ENCODE data around the gene STPG1.
A peak's percentile ranks its signal among the peaks of the same experiment; 100 is the strongest.

Gene STPG1

DNA sequence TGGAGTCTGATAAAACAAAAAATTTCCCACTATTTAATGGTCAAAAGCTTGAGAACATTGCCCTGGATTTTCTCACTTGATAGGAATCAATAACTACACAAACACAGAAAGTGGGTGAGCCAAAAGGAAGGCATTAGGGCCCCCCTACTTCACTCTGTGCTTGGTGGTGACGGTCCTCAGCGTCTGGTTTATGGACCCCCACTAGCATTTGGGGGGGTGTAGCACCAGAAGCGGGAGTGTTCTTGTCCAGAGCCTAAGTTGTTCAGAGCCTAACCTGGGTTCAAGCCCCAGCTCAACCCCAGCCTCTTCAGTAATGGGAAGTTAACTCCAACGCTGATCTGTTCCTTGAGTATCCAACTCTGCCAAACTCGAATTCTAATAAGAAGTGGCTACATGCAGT lies 33.1 kb downstream of the STPG1 start:
- no peak for DNase-seq (ENCODE audit: extremely low spot score, insufficient read length, low read depth)
- no peak for FAIRE-seq

DNA sequence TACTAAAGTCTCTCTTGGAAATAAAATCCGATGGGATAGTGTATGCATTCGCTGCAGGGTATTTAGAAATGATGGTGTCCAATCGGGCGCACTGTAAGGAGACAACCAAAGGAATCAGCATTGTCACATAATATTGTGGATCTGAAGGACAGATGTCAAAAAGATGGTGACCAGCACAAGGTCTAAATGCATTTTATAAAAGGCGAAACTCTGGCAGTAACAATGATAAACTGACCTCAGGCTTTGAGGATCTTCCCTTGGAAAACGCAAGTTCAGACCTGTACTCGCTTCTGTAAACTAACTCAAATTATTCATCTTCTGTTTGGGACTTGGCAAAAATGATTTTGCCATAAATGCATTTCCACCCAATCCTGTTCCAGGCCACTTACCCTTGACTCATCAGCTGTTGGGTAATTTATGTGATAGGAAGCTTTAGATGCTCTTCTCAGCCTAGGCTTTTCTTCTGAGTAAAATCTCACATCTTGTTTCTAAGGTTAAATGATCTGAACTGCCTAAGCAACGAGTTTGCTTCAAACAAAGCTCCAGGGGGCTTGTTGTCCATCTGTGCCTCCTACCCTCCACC lies 33.8 kb downstream of the STPG1 start:
- DNase-seq (ENCODE audit: extremely low spot score, insufficient read length, low read depth) = no peak
- FAIRE-seq = no peak

DNA sequence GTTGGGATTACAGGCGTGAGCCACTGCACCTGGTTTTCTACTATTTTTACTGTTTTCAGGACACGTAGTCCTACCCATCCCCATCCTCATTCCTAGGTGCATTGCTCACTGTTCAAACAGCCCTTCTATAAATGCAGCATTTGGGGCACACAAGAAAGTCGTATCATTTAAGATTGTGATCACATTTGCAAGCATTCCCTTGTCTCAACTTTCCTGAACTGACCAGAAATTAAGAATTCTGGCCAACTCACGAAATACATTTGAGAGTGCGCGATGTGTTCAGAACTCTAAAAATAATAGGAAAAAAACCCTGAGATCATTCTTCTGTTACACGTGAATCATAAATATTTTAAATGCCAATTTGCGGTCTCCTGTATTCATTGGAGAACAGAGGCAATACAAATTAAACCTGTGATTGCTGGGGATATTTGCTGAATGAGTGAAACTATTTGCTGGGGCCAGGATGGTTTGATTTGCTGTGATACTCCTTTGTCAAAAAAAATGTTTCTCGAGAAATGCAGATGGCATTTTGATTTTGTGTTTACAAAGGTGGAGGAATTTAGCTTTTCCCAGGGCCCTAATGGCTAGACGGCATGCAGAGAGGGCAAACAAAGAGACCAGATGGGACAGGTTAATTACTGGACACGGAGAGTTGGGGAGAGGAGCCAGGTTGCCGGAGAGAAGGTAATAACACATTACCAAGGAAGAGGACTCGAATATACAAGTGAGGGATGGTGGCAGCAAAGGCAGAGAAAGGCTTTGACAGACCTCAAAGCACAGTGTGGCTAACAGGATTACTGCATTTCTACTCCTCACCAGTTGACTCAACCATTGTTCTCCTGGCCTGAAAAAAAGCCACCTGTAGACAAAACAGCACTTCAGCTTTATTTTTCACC lies 38.4 kb downstream of the STPG1 start:
- no peak for DNase-seq (ENCODE audit: extremely low spot score, insufficient read length, low read depth)
- FAIRE-seq = no peak

DNA sequence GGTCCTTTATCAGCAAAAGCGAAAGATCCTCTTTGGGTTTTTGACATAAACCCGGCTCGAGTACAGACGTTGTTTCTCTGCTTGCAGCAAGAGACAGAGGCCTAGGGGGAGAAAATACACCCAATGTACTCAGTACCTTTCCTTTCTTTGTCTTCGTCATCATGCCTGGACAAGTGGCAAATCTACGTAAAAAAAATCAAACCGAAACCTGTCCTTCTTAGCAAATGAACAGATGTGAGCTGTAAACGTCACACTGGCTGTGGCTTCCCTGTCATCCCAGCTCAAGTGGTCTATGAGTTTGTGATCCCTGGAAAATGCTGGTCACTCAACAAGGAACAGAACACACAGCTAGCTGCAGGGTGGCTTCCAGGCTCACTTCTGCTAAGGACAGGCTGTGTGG lies 39.9 kb downstream of the STPG1 start:
- no peak for DNase-seq (ENCODE audit: extremely low spot score, insufficient read length, low read depth)
- FAIRE-seq = no peak

DNA sequence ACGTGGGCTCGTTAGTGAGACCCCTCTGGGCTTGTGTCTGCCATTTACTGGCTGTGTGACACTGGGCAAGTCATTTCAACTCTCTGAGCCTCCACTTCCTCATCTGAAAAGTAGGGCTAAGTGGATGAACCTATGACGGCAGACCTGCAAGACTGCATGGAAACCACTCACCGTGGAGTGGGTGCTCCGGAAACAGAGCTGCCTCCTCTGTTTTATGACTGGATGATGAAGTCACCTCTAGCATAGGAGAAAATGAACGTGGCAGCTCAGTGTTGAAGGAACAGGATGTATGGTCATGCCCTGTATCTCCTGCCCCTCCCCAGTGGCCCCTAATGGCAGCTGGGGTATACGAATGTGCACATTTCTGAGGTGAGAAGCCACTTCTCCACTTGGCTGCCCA lies 40.5 kb downstream of the STPG1 start:
- peak; percentile 70 for FAIRE-seq
- DNase-seq (ENCODE audit: extremely low spot score, insufficient read length, low read depth) = no peak

DNA sequence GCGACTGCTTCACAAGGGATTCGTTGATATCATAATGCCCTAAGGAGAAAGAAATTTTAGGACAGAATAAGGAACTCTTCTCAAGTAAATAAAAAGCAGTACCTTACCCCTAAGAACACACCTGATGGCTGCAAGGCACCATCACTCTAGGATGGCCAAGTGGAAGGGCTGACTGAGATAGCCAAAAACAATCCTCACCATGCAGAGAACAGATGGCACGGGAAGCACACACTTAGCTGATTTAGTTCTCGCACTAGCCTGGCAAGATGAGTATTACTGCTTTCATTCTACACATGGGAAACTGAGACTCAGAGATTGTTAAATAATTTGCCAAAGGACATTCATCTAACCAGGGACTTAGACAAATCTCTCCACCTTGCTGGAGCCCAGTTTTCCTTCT lies 43.8 kb downstream of the STPG1 start:
- FAIRE-seq (no peak), DNase-seq (ENCODE audit: extremely low spot score, insufficient read length, low read depth) (no peak)

DNA sequence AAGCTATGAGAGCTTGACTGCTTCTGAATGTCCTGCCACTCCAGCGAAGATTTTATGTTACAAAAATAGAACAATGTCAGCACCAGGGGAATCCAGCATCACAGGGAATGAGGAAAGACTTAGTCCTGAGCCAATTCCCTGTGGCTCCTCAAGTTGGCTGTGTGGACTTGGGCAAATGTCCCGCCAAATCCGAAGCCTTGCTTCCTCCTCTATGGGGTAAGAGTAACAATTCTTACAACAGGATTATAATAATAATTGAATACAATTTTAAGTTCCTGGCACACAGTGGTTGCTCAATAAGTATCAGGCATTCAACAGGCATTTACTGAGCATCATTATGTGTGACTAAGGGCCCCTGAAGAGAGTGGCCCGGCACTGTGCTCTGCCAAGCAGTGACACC lies 44.4 kb downstream of the STPG1 start:
- FAIRE-seq (no peak), DNase-seq (ENCODE audit: extremely low spot score, insufficient read length, low read depth) (no peak)

DNA sequence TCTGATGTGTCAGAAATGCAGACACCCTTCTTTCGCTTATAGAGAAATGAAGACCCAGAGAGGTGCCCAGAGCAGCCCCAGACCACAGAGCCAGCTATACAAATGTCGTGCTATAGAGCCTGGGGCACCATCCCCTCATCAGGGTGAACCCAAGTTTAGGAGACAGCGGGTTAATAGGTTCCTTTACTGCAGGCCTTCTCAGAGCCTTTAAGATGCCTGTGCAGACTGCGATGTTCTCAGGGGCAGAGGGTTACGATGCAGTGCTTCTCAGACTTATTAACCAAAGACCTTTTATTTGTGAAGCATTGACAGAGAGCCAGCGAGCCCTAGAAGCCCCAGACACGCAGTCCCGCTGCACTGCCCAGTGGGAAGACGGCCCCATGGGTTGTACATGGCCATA lies 46.9 kb downstream of the STPG1 start:
- FAIRE-seq (no peak), DNase-seq (ENCODE audit: extremely low spot score, insufficient read length, low read depth) (no peak)

DNA sequence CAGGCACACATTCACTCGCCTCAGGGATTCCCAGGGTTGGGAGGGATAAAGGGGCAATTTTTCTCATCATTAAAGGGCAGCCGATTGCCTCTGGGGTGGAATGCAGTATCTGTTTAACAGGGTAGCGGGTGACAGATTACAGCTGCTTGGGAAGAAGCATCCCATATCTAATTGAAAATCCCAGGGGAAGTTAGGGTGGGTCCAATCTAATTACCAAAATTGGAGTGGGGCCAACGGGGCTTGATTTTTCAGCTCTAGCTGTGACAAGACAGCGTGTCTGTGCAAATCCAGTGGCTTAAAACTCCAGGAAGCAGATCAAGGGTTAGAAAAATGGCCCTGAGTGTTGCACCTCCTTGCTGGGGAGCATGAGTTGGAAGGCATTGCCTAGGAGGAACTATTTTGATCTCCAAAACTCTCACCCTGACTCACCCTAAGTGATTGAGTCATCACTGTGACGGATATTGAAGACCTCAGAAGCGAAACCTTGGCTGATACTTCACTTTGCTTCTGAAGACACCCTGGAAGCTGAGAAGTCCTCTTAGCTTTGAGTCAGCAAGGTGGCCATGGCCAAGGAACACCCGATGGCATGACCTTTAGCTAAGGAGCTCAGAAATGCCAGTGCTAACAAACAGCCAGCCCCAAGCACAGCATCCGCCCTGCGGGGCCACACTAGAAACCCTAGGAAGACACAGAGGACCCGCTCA lies 48.5 kb downstream of the STPG1 start:
- FAIRE-seq = peak; percentile 72
- no peak for DNase-seq (ENCODE audit: extremely low spot score, insufficient read length, low read depth)

DNA sequence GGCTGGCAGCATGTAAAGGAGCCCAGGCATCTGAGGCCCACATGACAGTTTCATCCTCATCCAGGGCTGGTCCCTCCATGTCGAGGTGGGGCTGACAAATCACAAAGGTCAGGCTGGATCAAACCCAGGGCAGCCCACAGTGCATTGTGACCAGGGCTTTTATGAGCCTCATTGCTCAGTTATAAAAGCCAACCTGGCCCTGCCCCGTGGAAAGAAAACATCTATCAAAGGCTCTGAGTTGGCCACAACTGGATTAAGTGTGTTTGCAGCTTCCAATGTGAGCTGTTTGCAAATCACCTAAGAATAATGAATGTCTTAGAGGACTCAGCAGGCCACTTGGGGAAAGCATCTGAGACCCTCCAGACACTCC lies 49.0 kb downstream of the STPG1 start:
- no peak for DNase-seq (ENCODE audit: extremely low spot score, insufficient read length, low read depth)

DNA sequence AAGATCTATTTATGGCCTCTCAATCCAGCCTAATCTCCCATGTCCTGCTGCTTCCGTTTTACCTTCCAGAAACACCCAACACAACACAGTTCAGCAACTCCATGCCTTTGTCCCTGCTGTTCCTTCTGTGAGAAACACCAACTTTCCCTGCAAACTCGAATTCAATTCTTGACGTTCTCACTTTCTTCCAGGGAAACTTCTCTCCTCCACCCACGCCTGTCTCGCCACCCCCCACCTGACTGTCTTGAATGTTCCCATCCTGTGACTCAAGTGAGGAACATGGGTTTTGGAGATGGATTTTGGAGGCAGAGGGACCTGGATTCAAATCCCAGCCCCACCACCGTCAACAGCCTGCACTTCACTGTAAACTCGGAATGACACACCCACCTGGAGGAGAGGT lies 49.6 kb downstream of the STPG1 start:
- no peak for DNase-seq (ENCODE audit: extremely low spot score, insufficient read length, low read depth)
- no peak for FAIRE-seq

More for the DNA sequence above, 49.0 kb downstream of the STPG1 start:
- no peak for FAIRE-seq

DNA sequence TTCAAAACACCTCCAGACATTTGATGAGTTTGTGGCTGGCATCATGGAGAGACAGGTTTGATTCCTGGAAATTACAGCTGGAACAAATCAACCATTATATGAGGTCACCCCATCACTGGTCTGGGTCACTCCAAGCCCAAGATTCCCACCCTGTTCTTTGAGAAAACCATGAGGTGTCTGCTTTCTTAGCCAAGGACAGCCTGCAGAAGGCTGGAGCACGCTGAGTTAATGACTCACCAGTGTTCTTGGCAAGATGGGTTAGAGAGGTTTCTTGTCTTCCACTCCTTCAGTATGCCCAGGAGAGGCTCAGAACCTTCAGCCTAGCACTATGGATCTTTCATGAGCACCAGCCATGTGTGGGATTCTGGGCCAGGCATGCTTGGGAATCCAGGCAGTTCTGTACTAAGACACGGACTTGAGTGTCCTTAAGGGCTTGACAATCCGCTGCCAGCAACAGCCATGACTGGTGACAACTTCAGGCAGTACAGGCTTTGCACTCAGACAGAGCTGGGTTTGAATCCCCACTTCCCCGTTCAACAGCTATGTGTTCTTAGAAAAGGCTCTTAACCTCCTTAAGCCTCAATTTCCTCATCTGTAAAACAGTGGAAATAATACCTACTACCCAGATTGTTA lies 50.5 kb downstream of the STPG1 start:
- DNase-seq (ENCODE audit: extremely low spot score, insufficient read length, low read depth) (no peak), FAIRE-seq (no peak)

DNA sequence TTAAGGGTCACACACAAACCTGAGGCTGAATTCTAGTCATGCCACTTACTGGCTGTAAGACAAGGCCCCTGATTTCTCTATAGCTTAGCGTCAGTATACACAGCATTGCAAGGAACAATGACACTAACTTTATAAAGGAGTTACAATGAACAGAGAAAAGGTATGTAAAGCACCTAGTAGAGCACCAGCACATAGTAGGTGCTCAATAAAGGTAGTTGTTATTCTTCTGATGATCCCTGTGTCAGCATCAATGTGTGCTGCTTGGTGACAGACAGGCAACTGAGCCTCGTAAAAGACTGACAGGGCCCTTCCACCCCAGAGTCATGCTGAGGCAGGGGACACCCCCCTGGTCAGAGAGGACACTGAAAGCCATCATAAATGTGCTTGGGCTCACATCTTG lies 51.2 kb downstream of the STPG1 start:
- DNase-seq (ENCODE audit: extremely low spot score, insufficient read length, low read depth) (no peak), FAIRE-seq (no peak)

DNA sequence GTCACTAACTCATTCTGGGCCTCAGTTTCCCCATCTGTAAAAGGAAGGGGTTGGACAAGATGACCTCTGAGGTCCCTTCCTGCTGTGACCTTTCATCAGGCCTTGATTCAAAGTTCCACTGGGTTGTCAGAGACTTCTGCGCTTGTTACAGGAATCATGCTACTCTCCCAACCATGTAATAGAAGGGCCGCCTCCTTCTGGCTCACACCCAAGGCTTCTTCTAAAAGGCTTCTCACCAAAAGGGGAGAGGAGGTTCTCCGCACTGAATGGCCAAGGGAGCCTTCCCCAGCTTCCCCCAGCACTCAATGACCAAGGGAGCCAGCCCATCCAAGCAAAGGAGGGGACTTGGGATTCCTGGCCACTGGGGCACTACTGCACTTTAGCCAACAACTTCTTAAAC lies 51.8 kb downstream of the STPG1 start:
- DNase-seq (ENCODE audit: extremely low spot score, insufficient read length, low read depth) = no peak
- FAIRE-seq = no peak

DNA sequence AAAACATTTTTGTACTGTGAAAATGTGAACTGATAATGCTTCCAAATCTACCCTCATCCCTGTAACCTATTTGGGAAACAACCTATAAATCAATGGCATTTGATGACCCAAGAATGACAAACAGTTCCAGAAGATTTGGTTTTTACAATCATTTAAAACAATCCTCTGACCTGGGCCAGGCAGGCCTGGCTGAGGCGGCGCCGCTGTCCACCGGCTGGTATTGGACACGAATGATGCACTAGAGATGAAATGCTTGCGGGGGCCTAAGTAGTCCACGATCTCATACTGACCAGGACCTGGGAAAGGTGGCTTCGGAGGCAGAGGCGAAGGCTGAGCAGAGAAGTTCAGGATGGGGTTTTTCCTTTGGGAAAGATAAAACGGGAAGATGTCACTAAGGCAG lies 52.9 kb downstream of the STPG1 start:
- FAIRE-seq (no peak), DNase-seq (ENCODE audit: extremely low spot score, insufficient read length, low read depth) (no peak)

DNA sequence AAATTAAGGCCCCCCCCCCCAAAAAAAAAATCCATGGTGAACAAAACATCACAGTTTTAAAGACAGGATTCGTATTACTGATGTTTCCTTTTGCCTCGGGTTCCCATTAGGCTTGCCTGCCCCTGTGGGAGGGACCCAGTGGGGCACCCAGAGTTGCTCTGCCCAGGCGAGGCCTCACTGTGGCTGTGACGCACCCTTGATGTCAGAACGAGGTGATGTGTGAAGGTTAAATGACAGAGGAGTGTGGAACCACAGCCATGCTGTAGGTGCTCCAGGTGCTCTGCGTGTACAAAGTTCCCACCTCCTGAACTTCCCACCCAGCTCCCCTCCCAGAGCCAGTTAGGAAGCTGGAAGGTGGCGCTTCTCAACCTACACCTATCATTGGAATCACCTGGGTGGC lies 56.5 kb downstream of the STPG1 start:
- no peak for DNase-seq (ENCODE audit: extremely low spot score, insufficient read length, low read depth)
- no peak for FAIRE-seq

DNA sequence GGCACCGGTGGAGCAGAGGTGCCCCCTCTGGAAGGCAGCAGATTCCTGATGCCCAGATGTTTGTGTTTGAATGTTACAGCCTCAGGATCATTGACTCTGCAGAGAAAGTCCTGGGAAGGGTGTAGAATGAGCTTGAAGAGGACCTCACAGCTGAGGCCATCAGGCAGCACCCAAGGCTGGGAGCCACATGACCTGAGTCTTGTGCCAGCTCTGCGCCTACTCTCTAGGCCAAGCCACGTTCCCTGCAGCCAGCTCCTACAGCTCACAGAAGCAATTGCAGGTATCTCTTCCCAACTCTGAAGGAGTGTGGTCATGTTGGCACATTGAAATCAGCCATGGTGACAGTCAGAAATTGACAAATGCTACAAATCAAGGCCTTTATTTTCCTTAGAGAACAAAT lies 58.1 kb downstream of the STPG1 start:
- DNase-seq (ENCODE audit: extremely low spot score, insufficient read length, low read depth) (no peak), FAIRE-seq (no peak)

DNA sequence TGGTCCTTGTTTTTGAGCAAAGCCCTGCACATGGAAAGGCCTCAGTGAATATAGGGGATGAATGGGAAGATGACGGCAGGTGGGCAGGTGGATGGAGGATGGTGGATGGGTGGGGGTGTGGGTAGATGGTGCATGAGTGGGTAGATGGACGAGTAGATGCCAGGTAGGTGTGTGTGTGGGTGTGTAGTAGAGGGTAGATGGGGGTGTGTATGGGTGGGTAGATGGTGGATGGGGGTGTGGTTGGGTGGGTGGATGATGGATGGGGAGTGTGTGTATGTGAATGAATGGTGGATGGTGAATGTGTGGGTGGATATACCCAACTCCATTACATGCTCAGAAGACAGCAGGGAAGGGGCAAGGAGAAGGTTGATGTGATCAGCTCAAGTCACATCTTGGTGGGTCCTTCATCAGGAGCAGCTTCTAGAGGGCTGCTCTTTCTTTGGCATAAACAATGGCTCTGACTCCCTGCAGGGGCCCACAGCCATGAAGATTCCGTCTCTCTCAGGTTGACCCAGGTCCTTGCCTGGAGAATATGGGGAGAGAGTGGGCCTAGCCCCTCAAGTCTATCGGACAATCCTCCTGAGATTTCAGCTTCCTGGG lies 60.2 kb downstream of the STPG1 start:
- DNase-seq (ENCODE audit: extremely low spot score, insufficient read length, low read depth) = no peak
- no peak for FAIRE-seq

DNA sequence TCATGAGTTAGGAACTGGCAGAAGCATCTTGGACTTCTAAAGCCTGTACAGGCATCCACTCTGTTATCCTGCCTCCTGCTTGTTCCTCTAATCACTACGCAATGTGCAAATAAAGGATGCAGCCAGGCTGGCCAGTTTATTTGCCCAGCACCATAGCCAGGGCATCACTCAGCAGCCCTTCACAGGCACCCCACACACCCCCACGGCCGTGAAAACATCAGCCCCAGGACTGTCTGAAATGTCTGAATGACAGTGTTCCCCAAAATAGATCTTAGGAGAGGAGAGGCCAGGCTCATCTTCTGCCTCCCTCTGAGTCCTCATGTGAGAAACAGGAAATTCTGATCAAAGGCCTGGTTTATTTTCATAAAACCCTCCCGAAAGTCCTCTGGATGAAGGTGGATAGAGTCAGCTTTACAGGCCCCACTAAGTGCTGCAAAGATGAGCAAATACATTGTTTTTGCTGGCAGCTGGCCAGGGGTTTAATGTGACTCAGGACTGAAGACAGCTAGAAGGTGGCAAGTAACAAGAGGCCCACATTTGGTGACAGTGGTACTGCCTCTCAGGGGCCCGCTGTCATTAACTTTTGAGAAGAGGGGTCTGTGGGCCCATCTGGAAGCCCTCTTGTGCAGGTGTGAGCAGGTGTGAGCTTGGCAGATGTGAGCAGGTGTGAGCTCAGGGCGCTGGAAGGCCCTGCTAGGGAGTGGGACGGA lies 61.5 kb downstream of the STPG1 start:
- FAIRE-seq (no peak), DNase-seq (ENCODE audit: extremely low spot score, insufficient read length, low read depth) (no peak)

DNA sequence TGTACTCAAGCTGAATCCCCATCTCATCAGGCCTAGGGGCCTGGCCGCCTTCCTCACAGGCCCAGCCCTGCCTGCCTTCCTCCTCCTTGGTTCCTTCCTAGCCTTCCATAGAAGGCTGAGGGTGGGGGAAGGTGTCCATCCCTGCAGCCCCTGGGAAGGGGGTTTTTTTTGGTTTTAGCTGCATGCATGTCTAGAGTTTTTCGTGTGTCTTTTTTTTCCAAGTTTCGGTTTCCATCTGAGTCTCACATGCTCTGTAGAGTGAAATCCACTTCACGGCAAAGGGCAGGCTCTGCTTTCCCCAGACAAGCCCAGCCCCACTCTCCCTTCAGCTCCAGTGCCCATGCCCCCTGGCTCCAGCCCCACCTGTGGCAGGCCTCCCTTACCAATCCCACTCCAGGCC lies 62.3 kb downstream of the STPG1 start:
- DNase-seq (ENCODE audit: extremely low spot score, insufficient read length, low read depth) (no peak), FAIRE-seq (peak; percentile 76)

All from GM18507 (cell line).